A204.1 (cell line): ENCODE measurements around the gene CXCL17.

Experiments used
- FAIRE-seq: peaks from 2 replicates; lab custom pipeline; 2012; peaks lifted over from hg19 to GRCh38; lab: Jason Lieb, UNC

The CXCL17 gene

GRCh38 chr19:42397263-42398166 lies 45.2 kb downstream of the CXCL17 start:
- no peak for FAIRE-seq

- peak; percentile 99 for FAIRE-seq
Measured at GRCh38 chr19:42396381-42397262, 46.1 kb downstream of the CXCL17 start.

- FAIRE-seq, result no peak
Measured at GRCh38 chr19:42394751-42395150, 48.0 kb downstream of the CXCL17 start.

- no peak for FAIRE-seq
Measured at GRCh38 chr19:42392165-42392564, 50.6 kb downstream of the CXCL17 start.

- FAIRE-seq, result no peak
Measured at GRCh38 chr19:42389899-42390298, 52.8 kb downstream of the CXCL17 start, which contains the start of gene CNFN. CNFN (minus strand) TSS chr19:42390297; CDS start chr19:42389037, 1,260 bp downstream.

- FAIRE-seq, result no peak
Measured at GRCh38 chr19:42388851-42389489, 53.8 kb downstream of the CXCL17 start.

- no peak for FAIRE-seq
Measured at GRCh38 chr19:42386974-42387707, 55.6 kb downstream of the CXCL17 start.

GRCh38 chr19:42380155-42380554 lies 62.6 kb downstream of the CXCL17 start:
- no peak for FAIRE-seq
